NB4 (cell line): ENCODE results near the gene TP73.

Experiments
- DNase-seq: peaks from one replicate; pipeline ENCODE4 v3.0.0; 2010; ENCODE audit warnings: low read depth
- H3K4me3 ChIP-seq: one replicate; pipeline ENCODE4 v1.5.1; 2011; ENCODE audit warnings: mild to moderate bottlenecking, low read depth, low read length, moderate library complexity
- MYC ChIP-seq: IDR thresholded peaks from 2 replicates; pipeline ENCODE4 v1.6.1; 2011; ENCODE audit warnings: low read depth, low read length
- POLR2A ChIP-seq: IDR thresholded peaks from 2 replicates; pipeline ENCODE4 v1.6.1; 2011; ENCODE audit warnings: mild to moderate bottlenecking; ENCODE audit not compliant: insufficient read length; ENCODE audit errors: extremely low read depth
- TF ChIP-seq, protein P1 (sequence below): IDR thresholded peaks from one replicate; pipeline ENCODE4 v1.5.1; 2012; ENCODE audit warnings: low read depth, low read length
- TF ChIP-seq, protein P2 (sequence below): IDR thresholded peaks from 2 replicates; pipeline ENCODE4 v1.6.1; 2011; ENCODE audit warnings: low read depth, low read length

The TP73 gene

DNA sequence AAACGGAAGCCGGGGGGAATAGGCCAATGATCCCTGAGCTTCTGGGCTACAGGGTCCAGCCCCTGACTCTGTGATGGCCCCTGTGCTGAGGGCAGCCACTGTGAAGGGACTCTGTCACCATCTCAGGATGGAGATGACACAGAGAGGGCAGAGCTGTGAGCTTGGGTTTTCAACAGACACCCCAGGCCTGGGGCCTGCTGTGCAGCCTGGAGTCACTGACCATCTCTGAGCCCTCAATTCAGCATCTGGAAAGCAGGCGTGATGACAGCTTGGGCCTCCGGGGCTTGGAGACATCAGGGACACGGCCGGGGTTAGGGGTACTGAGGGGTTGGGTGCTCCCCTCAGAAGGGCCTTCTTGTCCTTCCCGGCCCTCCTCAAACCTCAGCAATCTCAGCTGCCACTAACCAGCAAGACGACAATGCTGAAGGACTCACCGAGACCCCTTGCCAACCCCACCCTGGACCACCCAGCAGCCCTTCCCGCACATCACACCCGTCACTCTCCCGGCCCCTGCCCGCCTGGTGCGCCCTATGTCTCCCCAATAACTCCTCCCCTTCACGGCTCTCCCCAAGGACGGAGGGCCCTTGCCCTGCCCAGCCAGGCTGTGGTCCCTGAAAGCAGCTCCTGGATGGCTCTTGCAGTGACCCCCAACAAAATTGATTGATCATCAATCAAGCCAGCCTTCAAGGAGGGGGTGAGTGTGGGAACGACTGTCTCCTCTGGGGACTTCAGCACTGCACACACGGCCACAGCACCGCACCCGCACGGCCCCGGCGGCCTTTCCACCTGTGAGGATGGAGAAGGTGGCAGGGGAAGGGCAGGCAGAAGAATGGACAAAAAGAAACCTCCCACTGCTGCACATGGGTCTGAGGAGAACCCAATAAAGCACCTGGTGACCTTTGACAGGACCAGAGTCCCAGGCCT is 45.3 kb upstream of the TP73 start:
- H3K4me3 ChIP-seq: no peak overlapping the region
- no peak for DNase-seq
- TF ChIP-seq, protein P1, sequence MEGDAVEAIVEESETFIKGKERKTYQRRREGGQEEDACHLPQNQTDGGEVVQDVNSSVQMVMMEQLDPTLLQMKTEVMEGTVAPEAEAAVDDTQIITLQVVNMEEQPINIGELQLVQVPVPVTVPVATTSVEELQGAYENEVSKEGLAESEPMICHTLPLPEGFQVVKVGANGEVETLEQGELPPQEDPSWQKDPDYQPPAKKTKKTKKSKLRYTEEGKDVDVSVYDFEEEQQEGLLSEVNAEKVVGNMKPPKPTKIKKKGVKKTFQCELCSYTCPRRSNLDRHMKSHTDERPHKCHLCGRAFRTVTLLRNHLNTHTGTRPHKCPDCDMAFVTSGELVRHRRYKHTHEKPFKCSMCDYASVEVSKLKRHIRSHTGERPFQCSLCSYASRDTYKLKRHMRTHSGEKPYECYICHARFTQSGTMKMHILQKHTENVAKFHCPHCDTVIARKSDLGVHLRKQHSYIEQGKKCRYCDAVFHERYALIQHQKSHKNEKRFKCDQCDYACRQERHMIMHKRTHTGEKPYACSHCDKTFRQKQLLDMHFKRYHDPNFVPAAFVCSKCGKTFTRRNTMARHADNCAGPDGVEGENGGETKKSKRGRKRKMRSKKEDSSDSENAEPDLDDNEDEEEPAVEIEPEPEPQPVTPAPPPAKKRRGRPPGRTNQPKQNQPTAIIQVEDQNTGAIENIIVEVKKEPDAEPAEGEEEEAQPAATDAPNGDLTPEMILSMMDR: no peak
- TF ChIP-seq POLR2A: no peak
- TF ChIP-seq MYC: no peak
- TF ChIP-seq, protein P2, sequence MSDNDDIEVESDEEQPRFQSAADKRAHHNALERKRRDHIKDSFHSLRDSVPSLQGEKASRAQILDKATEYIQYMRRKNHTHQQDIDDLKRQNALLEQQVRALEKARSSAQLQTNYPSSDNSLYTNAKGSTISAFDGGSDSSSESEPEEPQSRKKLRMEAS: no peak

DNA sequence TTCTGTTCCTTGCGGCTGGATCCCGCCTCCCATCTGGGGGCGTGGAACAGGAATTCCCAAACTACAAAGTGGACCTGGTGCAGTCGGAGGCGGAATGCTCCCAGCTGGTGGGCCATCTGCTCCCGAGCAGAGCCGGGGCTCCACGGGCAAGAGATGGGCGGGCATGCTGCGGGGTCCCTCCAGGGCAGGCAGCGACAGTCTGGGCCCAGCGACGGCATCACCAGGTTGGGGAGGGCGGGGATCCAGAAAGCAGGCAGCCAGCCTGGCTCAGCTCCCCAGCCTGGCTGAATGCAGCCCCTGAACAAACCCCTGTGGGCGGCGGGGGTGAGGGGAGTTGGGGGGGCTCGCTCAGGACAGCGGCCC is 44.6 kb upstream of the TP73 start:
- no peak for TF ChIP-seq MYC
- TF ChIP-seq, protein P2: no peak
- DNase-seq: no peak
- no peak overlapping the region for H3K4me3 ChIP-seq

DNA sequence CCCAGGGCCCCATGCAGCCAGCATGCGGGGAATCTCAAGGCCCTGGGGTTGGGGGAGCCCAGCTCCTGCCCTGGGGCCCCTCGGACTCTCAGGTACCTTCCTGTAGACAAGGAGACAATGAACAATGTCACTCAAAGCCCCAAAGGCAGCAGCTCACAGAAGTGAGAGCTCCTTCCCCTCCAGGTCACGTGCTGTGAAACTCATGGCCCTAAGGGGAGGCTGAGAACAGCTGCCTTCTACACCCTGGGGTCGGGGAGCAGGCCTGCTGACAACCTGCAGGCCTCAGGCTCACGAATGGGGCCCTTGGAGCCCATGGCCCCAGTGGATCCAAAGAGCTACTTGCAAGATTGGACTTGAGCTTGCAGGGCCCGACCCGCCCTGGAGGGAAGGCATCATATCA is 44.2 kb upstream of the TP73 start:
- TF ChIP-seq POLR2A: no peak
- TF ChIP-seq MYC: no peak
- TF ChIP-seq, protein P2: no peak
- TF ChIP-seq, protein P1: no peak
- no peak overlapping the region for H3K4me3 ChIP-seq
- DNase-seq: no peak

DNA sequence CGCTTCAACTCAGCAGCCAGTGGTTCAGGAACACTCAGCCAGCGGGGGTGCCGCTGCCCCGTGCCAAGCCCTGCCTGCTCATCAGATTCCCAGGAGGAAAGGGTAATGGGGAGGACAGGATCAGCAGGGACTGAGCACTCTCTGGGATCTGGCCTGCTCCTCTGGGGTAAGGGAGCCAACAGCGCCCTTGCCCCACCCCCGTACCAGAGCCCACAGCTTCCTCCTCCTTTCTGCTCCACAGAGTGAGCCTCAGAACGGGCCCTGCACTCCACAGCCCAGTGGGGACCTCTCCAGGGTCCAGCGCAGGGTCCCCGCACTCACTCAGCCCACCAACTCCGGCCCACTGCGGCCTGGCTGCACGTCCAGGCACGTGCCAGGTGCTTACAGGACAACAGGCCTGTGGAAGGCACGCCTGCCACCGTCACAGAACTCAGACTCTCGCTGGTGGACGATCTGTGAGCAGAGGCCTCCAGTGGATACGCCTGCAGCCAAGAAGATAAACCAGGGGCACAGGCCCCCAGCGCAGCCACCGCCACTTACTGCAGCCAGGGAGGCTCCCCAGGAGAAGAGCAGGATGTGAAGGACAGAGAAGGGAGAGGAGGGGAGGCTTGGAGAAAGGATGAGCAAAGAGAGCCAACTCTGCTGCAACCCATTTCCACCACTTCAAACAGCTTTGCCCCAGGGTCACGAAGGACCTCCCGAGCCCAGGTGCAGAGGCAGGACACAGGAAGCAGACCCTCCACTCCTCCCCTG is 43.1 kb upstream of the TP73 start:
- H3K4me3 ChIP-seq: no peak overlapping the region
- DNase-seq: peak; percentile 41
- TF ChIP-seq, protein P1: no peak

DNA sequence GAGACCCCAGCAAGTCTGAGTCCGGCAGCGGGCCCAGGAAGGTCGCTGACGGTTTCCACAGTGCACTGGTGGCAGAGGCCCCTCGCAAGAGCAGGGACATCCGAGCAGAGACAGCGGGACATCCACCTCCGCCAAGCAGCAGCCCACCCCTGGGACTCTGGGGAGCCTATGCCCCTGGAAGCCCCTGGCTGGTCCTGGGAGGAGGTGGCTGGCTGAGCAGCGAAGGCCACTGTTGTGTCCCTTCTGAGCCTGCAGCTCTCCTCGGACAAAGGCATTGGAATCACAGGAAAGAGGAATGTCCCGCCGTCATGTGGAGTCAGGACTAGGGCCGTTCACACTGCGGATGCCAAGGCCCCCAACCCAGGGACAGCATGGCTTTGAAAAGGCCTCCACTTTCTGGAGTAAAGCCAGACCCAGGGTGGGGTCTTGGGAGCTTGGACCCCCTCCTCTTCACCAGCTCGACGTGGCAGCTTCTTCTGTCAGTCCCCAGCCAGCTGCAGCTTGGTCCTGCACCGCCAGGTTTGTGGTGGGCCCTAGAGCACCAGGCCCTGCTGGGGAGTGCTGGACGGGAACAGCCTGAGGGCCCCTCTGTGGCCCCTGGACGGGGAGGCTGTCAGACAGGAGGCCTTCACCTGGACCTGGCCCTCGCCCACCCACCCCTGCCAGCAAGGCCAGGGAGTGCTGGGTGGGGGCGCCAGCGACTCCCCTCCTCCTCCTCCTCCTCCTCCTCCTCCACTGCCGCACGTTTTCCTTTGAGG is 42.4 kb upstream of the TP73 start:
- TF ChIP-seq POLR2A (no peak), MYC (no peak)
- TF ChIP-seq, protein P2: no peak
- TF ChIP-seq, protein P1: no peak
- DNase-seq: no peak

More for the DNA sequence above, 42.4 kb upstream of the TP73 start:
- H3K4me3 ChIP-seq: peak overlapping the region; percentile 38
